GM18867 (cell line): ENCODE results near the gene TPSB2.

Source experiments
- ATAC-seq: cut with Tn5 transposase; IDR thresholded peaks from one replicate; pipeline ENCODE4 v1.9.1; 2021; ENCODE audit warnings: mild to moderate bottlenecking, moderate library complexity; ENCODE audit not compliant: unreplicated experiment

TPSB2 gene

DNA sequence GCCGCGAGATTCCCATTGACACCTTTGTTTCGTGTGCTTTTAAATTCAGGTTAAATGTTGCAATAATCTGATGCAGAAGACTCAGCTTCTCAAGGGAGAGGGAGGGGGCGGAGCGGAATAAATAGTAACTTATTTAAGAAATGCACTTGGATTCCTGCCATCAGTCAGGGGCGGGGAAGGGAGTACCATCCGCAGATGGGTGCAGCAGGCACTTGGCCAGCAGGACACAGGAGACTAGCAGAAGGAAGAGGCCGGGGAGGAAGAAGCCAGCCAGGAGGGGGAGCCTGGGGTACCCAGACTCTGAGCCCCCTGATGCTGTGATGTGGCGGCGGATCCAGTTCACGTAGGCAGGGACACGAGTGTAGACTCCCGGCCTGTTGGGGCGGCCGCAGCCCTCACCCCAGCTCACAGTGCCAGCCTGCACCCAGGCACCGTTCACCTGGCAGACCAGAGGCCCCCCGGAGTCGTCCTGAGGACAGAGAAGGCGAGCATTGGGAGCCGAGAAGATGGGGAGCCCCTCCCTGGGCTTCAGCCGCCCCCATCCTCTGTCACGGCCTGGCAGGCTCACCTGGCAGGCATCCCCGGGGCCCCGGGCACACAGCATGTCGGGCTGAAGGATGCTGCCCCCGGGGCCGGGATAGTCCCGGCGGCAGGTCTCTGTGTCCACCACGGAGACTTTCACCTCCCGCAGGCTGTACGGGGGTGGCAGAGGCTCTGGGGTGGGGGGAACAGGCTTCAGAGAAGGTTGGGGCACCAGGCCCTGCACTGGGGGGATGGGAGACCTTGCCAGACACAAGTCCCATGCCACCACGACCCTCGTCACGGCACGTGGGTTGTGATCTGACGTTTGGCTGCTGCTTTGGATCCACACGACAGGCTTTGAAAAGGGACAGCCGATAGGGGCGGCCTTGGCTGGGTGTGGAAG, 8.1 kb downstream of the TPSB2 start:
- no peak for ATAC-seq

DNA sequence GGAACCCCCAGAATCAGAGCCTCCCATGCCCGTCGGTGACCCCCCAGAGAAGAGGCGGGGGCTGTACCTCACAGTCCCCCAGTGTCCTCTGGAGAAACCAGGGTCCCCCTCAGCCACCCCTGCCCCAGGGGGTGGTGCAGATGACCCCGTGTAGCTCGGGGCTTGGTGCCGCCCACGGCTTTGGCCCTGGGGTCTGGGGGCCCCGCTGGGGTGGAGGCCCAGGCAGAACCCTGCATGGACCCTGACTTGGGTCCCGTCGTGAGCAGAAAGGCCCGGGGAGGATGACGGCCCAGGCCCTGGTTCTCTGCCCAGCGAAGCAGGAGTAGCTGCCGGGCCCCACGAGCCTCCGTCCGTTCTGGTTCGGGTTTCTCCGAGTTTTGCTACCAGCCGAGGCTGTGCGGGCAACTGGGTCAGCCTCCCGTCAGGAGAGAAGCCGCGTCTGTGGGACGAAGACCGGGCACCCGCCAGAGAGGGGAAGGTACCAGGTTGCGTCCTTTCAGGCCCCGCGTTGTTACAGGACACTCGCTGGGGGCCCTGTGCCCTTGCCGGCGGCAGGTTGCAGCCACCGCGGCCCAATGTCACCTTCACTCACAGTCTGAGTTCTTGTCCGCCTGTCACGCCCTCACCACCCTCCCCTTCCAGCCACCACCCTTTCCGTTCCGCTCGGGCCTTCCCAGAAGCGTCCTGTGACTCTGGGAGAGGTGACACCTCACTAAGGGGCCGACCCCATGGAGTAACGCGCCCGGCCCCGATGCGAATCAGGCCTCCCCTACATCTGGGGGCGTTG, 8.9 kb downstream of the TPSB2 start:
- ATAC-seq, result no peak

DNA sequence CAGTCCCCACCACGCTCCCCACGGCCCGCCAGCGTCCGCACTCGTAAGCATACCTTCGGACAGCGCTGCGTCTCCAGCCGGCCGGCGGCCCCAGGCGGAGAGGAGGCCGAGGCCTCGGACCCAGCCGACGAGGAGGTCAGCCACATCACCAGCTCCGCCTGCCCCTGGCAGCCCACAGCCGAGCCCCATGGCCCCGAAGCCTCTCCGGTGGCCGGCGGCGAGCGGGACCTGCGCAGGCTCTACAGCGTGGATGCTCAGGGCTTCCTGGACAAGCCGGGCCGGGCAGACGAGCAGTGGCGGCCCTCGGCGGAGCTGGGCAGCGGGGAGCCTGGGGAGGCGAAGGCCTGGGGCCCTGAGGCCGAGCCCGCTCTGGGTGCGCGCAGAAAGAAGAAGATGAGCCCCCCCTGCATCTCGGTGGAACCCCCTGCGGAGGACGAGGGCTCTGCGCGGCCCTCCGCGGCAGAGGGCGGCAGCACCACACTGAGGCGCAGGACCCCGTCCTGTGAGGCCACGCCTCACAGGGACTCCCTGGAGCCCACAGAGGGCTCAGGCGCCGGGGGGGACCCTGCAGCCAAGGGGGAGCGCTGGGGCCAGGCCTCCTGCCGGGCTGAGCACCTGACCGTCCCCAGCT, 9.8 kb downstream of the TPSB2 start:
- ATAC-seq, result no peak

DNA sequence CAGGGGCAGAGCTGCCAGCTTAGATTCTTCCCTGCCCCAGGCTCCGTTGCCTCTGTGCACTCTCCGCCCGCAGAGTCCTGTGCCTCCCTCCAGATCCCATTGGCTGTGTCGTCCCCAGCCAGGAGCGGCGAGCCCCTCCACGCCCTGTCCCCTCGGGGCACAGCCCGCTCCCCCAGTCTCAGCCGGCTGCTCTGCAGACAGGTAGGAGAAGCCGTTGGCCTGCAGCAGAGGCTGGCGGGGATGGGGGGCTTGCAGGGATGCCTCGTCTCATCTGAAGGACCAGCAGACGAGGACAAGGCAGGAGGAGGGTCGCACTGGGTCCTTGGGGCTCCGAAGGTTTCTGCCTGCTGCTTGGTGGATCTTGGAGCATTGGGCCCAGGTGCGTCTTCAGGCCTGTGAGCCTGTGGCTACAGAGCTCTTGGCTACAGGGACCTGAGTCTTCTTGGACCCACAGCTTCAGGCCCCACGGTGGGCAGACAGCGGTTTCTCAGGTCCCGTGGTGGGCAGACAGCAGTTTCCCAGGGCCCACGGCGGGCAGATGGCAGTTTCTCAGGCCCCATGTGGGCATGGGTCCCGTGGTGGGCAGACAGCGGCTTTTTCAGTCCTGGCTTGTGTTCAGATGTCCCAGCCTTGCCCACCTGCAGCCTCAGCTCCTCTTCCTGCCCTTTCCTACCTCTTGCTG, 10.9 kb downstream of the TPSB2 start:
- ATAC-seq, result no peak

DNA sequence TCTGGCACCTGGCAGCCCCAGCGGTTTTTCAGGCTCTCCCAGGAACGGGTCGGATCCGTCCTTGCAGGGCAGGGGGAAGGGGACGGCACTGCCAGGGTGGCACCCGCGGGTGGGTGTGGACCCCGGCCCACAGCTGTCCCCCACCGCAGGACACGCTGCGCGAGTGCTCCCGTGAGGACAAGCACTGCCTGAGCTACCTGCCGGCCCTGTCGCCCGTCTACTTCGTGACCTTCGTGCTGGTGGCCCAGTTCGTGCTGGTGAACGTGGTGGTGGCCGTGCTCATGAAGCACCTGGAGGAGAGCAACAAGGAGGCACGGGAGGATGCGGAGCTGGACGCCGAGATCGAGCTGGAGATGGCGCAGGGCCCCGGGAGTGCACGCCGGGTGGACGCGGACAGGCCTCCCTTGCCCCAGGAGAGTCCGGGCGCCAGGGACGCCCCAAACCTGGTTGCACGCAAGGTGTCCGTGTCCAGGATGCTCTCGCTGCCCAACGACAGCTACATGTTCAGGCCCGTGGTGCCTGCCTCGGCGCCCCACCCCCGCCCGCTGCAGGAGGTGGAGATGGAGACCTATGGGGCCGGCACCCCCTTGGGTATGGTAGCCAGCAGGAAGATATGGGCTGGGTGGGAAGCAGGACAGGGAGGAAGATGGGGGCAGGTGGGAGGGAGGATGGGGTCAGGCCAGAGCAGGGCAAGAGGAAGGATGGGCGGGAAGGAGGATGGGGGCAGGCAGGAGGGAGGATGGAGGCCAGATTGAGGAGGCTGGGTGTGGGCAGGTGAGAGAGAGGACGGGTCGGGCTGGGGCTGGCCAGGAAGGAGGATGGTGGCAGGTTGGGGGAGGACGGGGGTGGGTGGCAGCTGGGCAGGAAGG, 11.7 kb downstream of the TPSB2 start:
- ATAC-seq, result no peak

DNA sequence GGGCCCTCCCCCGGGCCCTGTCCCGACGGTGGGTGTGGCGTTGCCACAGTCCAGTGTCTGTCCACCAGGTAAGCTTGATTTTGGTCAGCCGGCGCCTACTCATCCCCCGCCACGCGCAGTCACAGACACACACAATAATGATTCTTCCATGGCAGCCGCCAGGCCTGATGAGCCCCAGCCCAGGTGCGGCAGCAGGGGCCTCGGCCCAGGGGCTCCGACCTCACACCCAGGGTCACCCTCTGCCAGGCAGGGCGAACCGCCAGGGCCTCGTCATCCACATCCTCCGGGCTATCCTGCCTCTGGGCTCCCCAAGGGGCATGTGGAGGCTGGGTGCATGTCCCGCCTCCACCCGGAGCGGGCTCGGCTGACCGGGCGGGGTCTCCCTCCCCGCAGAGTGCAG, 12.5 kb downstream of the TPSB2 start:
- ATAC-seq, result no peak

DNA sequence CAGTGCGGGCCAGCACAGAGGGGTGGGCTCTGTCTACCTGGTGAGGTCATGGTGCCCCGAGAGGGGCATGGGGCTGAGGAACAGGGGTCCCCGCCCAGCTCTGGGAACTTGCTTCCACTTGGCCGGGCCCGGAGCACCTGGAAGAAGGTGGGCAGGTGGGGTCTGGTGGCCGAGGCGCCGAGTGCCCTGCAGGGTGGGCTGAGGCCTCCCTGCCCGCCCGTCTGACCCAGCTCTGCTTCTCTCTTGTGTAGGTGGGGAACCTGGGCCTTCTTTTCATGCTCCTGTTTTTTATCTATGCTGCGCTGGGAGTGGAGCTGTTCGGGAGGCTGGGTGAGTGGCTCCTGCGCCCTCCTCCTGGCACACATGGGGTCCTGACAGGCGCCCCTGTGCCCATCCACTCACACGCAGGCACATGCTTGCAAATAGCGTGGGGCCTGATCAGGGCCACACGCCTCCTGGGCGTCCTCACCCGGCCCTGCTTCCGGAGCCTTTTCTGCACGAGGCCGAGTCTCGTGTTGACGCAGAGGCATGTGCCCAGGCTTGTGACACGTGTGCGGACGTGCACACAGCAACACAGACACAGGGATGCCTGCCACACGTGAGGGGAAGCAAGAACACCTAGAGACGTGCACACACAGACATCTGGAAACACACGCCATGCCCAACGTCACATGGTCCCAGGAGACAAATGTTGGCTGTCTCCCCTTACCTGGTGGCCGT, 13.1 kb downstream of the TPSB2 start:
- ATAC-seq, result no peak

DNA sequence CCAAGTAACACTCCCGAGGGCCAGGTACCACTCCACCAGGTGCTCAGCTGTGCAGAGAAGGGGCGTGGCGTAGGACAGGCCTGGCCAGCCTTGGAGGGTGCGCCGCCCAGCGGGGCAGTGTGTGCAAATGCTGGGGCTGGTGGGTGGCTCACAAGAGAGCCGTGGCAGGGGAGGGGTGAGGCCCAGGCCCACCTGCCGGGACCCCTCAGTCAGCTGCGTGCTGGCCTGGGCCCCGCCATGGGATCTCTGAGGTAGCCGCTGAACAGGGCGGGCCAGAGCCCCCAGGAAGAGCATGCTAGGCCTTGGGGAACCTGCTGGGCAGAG, 13.7 kb downstream of the TPSB2 start:
- no peak for ATAC-seq

DNA sequence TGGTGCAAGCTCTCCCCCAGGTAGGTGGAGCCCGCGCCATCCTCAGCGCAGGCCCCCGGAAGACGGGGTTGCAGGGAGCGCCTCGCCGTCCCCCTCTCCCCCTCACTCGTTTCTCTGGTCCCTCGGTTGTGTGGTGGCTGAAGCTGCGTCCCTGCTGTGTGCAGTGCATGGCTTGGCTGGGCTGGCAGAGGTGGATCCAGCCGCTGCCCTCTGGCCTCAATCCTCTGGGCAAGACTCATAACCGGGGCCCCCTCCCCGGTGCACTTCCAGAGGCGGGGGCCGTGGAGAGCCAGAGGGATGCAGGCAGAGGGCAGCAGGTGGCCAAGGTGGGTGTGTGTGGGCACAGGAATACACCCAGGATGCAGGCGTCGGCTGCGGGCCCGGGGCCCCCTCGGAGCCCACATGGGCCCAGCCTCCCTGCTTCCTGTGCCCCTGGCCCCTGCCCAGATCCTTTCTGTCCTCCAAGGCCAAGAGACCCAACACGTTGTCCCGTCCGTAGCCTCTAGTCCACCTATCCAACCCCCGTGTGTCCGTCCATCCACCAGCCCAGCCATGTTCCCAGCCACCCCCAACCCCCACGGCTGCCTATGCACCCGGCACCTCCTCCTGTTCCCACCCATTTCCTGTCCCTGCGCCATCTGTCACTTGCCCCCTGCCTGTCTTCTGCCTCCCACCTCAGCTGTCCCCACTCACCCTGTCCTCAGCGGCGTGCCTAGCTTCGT, 14.2 kb downstream of the TPSB2 start:
- ATAC-seq, result no peak

DNA sequence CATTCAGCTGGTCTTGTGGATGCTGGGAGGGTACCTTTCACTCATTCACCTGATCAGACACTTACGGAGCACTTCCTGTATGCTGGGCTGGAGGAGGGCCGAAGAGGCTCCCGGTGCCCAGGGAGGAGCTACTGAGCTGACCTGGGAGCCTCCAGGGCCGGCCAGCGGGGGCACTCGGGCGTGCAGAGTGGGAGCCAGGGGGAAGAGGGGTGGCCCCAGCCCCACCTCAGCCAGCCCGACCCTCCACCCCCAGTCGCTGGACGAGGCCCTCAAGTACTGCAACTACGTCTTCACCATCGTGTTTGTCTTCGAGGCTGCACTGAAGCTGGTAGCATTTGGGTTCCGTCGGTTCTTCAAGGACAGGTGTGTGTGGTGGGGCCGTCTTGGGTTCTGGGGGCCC, 15.3 kb downstream of the TPSB2 start:
- ATAC-seq, result no peak

DNA sequence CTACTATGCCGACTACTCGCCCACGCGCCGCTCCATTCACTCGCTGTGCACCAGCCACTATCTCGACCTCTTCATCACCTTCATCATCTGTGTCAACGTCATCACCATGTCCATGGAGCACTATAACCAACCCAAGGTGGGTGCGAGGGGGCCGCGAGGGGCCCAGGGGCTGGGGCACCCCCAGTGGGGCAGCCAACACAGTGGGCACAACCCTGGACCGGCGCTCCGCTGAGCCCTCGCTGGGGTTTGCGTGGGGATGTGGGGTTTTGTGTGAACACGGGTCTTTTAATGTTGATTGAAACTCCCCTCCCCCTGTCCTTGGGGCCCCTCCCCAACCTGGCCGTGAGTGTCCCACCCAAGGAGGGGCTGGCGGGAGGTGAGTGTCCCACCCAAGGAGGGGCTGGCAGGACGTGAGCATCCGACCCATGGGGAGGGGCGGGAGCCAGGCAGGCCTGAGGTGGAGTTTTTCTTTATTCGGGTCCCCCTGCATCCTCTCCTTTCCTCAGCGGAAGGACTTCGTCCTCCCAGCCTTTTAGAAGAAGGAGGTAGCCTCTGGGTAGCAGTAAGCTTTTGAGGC, 16.1 kb downstream of the TPSB2 start:
- no peak for ATAC-seq

DNA sequence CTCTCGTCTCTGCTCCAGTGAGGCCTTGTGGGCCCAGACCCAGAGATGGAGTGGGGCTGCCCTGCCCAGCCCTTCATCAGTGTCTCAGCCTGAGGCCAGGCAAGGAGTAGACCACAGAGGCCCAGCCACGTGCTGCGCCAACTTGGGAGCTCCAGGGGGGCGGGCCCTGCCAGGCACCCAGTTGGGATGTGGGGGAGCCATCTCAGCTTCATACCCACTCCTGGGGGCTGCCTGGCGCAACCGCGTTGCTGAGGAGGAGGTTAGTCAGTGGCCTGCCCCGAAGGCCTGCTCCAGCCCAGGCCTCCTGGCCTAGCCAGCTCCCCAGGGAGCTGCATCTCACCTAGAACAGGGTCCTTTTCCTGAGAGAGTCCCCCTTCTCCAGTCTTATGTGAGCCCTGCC, 16.8 kb downstream of the TPSB2 start:
- no peak for ATAC-seq

DNA sequence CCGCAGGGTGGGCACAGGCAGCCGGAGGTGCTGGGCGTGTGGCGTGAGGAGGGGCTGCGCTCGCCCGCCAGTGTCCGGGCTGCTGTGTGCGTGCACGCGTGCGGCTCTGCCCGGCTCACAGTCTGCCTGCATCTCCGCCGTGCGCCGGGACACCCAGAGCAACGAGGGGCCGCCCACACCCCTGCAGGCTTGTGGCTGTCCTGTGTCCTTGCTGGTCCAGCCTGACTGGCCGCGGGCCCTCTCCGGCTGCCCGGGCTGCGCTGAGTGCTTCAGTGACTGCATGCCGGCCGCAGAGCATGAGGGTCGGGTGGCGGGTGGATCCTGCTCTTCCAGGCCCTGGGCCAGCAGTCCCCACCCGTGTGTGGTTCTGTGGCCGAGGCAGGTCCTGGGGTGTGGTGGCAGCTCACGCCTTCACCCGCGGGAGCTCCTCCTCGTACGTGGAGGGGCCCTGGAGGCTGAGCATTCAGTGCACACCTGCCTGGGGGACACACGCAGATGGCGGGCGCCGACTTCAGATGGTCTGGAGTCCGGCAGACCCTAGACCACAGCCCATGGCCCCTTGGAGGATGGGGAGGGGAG, 17.3 kb downstream of the TPSB2 start:
- no peak for ATAC-seq

DNA sequence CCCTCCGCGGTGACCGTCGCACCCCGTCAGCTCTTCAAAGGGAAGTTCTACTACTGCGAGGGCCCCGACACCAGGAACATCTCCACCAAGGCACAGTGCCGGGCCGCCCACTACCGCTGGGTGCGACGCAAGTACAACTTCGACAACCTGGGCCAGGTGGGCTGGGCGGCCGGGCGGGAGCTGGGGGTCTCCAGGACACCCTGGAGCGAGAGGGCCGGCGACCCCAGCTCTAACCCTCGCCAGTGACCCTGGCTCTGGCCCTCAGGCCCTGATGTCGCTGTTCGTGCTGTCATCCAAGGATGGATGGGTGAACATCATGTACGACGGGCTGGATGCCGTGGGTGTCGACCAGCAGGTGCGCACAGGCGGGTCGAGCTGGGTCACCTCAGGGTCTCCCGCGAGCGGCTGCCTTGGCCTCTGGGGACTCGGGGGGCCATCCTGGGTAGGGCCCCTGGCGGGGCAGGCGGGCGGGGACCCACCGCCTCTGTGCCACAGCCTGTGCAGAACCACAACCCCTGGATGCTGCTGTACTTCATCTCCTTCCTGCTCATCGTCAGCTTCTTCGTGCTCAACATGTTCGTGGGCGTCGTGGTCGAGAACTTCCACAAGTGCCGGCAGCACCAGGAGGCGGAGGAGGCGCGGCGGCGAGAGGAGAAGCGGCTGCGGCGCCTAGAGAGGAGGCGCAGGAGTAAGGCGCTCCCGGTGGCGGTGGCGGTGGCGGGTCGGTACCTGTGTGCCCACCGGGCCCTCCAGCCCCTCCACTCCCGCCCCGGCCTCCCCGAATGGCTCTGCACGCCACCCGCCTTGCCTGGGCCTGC, 18.3 kb downstream of the TPSB2 start:
- ATAC-seq, result no peak

DNA sequence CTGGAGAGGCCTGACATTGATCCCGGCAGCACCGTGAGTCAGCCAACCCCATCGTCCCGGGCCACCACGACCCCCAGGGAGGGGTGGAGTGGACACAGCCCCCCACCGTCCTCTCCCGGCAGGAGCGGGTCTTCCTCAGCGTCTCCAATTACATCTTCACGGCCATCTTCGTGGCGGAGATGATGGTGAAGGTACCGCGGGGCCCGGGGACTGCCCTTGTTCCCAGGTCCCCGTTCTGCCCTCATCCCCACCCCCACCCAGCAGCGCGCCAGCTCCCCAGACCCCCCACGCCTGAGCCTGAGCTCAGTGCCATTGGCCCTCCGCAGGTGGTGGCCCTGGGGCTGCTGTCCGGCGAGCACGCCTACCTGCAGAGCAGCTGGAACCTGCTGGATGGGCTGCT, 19.5 kb downstream of the TPSB2 start:
- no peak for ATAC-seq

DNA sequence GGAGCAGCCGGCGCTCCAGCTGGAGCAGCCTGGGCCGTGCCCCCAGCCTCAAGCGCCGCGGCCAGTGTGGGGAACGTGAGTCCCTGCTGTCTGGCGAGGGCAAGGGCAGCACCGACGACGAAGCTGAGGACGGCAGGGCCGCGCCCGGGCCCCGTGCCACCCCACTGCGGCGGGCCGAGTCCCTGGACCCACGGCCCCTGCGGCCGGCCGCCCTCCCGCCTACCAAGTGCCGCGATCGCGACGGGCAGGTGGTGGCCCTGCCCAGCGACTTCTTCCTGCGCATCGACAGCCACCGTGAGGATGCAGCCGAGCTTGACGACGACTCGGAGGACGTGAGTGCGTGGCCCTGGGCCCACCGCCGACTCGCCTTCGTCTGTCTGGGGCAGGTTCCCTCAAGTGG, 20.9 kb downstream of the TPSB2 start:
- no peak for ATAC-seq

DNA sequence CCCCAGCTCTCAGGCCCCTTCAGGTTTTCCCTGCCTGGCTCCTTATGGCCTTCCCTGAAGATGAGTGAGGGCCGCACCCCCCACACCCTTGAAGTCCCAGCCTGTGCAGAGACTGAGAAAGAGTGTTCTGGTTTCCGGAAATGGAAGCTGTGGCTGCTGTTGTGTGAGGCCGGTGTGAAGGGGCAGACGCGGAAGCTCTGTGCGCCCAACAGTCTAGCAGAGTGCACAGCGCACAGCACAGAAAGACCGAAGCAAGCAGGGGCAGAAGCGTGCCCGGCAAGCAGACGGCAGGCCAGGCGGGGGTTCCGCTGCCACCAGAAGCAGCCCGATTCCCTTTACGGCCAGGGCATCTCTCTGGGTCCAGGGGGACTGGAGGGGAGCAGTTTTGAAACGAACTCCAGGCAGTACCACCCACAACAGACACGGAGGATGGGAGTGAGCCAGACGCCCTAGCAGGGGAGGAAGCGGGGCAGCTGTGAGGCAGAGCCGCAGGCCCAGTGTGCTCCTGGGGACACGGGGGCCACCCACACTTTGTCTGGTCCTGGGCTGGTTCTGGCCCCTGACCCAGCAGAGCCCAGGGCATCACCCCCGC, 21.6 kb downstream of the TPSB2 start:
- ATAC-seq, result no peak
